Aorta (tissue), 5 donors: Measurements from ENCODE around the gene C11orf97. TPM values are rescaled to one million over a fixed set of nuclear protein-coding genes. Genes with fewer than 3 reads are reported as not detected.
"Not testable (repeated sequence)": the region's sequence is repeated elsewhere in the genome, so short reads cannot be mapped to it uniquely, and the experiment has no call there.

Source experiments
- ATAC-seq: fragments of 200-7000 bp; cut with Tn5 transposase; one replicate; pipeline ENCODE4 v1.9.1; 2022; ENCODE audit warnings: moderate library complexity; ENCODE audit not compliant: low FRiP score
- DNase-seq, 2 donors: peaks; one replicate each; pipeline ENCODE4 v3.0.0-alpha.2; 2020
- H3K27ac ChIP-seq, 2 donors: one replicate each; pipeline ENCODE4 v1.5.1; 2013; ENCODE audit warnings: low read length in 2 of 2, mild to moderate bottlenecking in 2 of 2, moderate library complexity in 2 of 2, control low read depth in 1 of 2, inconsistent platforms in 1 of 2, low read depth in 1 of 2
- H3K27me3 ChIP-seq, 2 donors: one replicate each; pipeline ENCODE4 v1.6.1; 2013; ENCODE audit warnings: control low read depth in 1 of 2, low read length in 1 of 2, mild to moderate bottlenecking in 1 of 2, moderate library complexity in 1 of 2; ENCODE audit not compliant: insufficient read depth in 2 of 2, control insufficient read depth in 1 of 2
- H3K36me3 ChIP-seq, 2 donors: one replicate each; pipeline ENCODE4 v1.6.1; 2013; ENCODE audit warnings: control low read depth in 1 of 2, low read length in 1 of 2, mild to moderate bottlenecking in 1 of 2; ENCODE audit not compliant: insufficient read depth in 2 of 2, control insufficient read depth in 1 of 2
- H3K4me1 ChIP-seq, 2 donors: one replicate each; pipeline ENCODE4 v1.6.1; 2013; ENCODE audit warnings: low read length in 2 of 2, control low read depth in 1 of 2, mild to moderate bottlenecking in 1 of 2, moderate library complexity in 1 of 2; ENCODE audit not compliant: insufficient read depth in 2 of 2, control insufficient read depth in 1 of 2
- H3K4me3 ChIP-seq, 2 donors: one replicate each; pipeline ENCODE4 v1.5.1; 2013; ENCODE audit warnings: low read length in 2 of 2, control low read depth in 1 of 2, mild to moderate bottlenecking in 1 of 2
- H3K9me3 ChIP-seq: one replicate; pipeline ENCODE4 v1.6.1; 2013; ENCODE audit warnings: mild to moderate bottlenecking, low read length; ENCODE audit not compliant: control insufficient read depth
- WGBS, 2 donors: extraction: QIAGEN DNeasy Blood & Tissue Kit; methylation state at CpG; one replicate each; pipeline ENCODE4 v1.1.7; 2013; 5-methylcytosine and 5-hydroxymethylcytosine counted together
- intact Hi-C, 2 donors: fragments of 100-400 bp; cut with DNase I; formaldehyde crosslinking; loops; one replicate each; pipeline versions ENCODE4 v1.14.2 to v1.15.0; 2022
- polyA plus RNA-seq, 2 donors: library from polyadenylated mRNA; stranded (reverse); fragments of 200-250 nt; gene quantifications; one replicate each; pipeline ENCODE4 v1.2.3, GENCODE V29; 2013
- total RNA-seq, 2 donors: library from RNA; stranded (reverse); fragmentation: NEBNext Ultra II Directional; extraction: Animal tissue kit (Norgen Biotek cat#: 25700); gene quantifications; one replicate each; pipeline ENCODE4 v1.2.1, GENCODE V29; 2021
- donor health status: healthy with polysubstance abuse.
- donor health status: Bipolar disorder and iron deficiency.
- donor health status: DM: no; HTN: no; CAD: no.
- donor health status: DM: no; HTN: no; CAD: no.
- donor health status: DM: yes; HTN: yes; CAD: no.

C11orf97 gene
- total and polyA plus RNA-seq, 4 donors = not detected

DNA sequence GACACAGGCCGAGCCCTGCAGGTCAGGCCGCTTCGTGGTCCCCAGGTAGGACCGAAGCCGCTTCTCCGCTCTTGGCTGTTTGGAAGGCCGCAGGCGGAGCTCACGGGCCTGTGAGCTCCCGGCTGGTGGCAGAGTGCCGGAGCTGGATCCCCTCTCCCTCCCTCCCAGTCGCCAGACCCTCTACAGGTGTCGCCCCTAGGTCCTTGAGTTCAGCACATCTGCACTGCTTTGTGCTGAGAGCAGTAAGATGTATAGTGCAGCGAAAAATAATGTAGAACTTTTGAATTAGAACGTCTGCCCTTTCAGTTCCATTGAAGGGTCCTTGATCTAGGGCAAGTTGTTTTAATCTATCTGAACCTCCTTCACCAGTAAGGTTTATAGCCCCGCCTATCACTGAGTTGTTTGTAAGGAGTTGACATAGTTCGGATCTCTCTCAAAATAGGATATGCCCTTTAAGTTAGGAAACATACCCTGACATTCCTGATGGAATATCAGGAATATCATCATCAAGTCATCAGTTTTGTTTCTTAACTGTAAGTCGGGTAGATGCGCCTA is 18.1 kb upstream of the C11orf97 start:
- WGBS, 2 donors = 3% methylated on average over 18 to 19 of the region's 19 CpGs
- DNase-seq = no peak
- intact Hi-C loops = loop anchor here in 1 of 2 donors (10.0 kb wide), 1 partner anchor 599 kb away; no protein-coding TSS in a partner anchor
- Histone ChIP-seq H3K4me3 (peak overlapping the region; percentile 70 to 82), H3K9me3 (no peaks in the 10 kb centered on the region), H3K36me3 (peaks cover 0 to 3% of the 10 kb centered on the region in 2 donors), H3K27me3 (no peaks in the 10 kb centered on the region), H3K27ac (peak overlapping the region in 1 of 2 donors; percentile 66), H3K4me1 (no peaks in the 10 kb centered on the region)
- ATAC-seq = peak; percentile 83

GRCh38 chr11:94500181-94500580 is 12.1 kb upstream of the C11orf97 start:
- no peaks in the 10 kb centered on the region for H3K4me1 ChIP-seq
- no peaks in the 10 kb centered on the region for H3K27me3 ChIP-seq
- peaks cover 3 to 6% of the 10 kb centered on the region in 2 donors for H3K36me3 ChIP-seq
- H3K27ac ChIP-seq = no peak overlapping the region
- no peak for ATAC-seq
- H3K4me3 ChIP-seq = no peak overlapping the region
- DNase-seq = no peak
- intact Hi-C loops = no loop called here
- H3K9me3 ChIP-seq = no peaks in the 10 kb centered on the region
- whole genome bisulfite sequencing, 2 donors = 82 to 84% methylated on average over 2 of the region's 2 CpGs

DNA sequence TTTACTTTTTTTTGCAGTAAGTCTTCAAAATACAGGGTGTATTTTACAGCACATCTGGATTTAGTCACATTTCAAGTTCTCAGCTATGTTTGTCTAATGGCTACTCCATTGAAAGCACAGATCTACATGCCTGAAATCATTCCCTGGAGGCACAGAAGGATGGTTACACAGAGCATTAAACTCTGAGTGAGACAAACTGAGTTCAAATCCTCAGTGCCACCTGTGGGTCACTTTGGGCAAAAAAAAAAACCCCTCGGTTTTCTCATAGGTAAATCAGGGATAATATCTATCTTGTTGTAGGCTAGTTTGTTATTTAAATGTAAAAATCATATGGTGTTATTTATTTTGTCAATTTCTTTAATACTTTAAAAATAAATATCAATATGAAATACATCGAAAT is 10.7 kb upstream of the C11orf97 start:
- H3K4me3 ChIP-seq = no peak overlapping the region
- H3K4me1 ChIP-seq = no peaks in the 10 kb centered on the region
- peaks cover 3 to 6% of the 10 kb centered on the region in 2 donors for H3K36me3 ChIP-seq
- ATAC-seq (no peak), DNase-seq (no peak)
- H3K27me3 ChIP-seq = no peaks in the 10 kb centered on the region
- no peak overlapping the region for H3K27ac ChIP-seq
- intact Hi-C loops = no loop called here
- H3K9me3 ChIP-seq = no peaks in the 10 kb centered on the region
- WGBS, 2 donors = 70 to 72% methylated on average over 2 of the region's 2 CpGs

DNA sequence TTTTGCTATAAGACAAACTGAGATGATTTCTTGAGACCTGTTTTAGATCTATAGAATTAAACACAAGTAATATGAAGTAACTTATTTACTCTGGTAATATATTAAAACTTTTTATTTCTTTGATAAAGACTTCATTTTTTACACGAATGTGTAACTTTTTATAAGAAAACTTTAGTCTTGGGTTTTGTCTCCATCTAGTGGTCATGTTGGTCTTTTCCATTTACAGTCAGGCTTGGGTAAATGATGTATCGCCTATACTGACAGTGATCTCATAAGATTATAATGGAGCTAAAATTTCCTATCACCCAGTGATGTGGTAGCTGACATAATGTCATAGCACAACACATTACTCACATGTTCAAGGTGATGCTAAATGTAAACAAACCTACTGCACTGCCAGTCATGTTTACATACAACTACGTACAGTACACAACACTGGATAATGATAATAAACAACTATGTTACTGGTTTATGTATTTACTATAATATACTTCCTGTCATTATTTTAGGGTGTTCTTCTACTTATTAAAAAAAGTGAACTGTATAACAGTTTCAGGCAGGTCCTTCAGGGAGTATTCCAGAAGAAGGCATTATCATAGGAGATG is 7.5 kb upstream of the C11orf97 start:
- Histone ChIP-seq H3K4me1 (no peaks in the 10 kb centered on the region), H3K36me3 (peaks cover 0 to 5% of the 10 kb centered on the region in 2 donors), H3K9me3 (no peaks in the 10 kb centered on the region), H3K27me3 (no peaks in the 10 kb centered on the region), H3K4me3 (no peak overlapping the region), H3K27ac (no peak overlapping the region)
- 2 to 16% methylated on average over 3 of the region's 3 CpGs for WGBS, 2 donors
- DNase-seq = no peak
- intact Hi-C loops = no loop called here
- ATAC-seq = no peak

GRCh38 chr11:94506513-94506912 is 5.7 kb upstream of the C11orf97 start:
- H3K36me3 ChIP-seq, H3K27me3 ChIP-seq, intact Hi-C loops, ATAC-seq, H3K9me3 ChIP-seq, H3K27ac ChIP-seq, H3K4me1 ChIP-seq, DNase-seq, H3K4me3 ChIP-seq: not testable (repeated sequence)
- WGBS, 2 donors = 87 to 89% methylated on average over 5 of the region's 5 CpGs

DNA sequence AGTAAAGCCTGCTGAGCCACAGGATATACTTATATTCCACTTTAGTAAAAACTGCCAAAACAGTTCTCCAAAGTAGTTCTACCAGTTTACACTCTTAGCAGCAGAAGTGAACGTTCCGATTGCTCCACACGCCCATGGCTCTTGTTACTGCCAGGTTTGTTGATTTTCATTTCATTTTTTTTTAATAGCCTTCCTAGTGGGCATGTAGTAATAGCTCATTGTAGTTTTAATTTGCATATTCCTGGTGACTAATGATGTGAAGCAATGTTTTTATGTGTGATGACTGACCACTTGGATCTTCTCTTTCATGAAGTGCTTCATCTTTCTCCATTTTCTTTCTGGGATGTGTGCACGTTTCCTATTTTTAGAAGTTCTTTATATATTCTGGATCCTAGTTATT is 4.8 kb upstream of the C11orf97 start:
- Histone ChIP-seq H3K36me3 (no peaks in the 10 kb centered on the region), H3K4me1 (no peaks in the 10 kb centered on the region), H3K27me3 (no peaks in the 10 kb centered on the region), H3K27ac (no peak overlapping the region), H3K4me3 (no peak overlapping the region), H3K9me3 (no peaks in the 10 kb centered on the region)
- WGBS, 2 donors = 55 to 57% methylated on average over 4 of the region's 4 CpGs
- ATAC-seq (no peak), DNase-seq (no peak)
- intact Hi-C loops = no loop called here

- Histone ChIP-seq H3K4me1 (no peaks in the 10 kb centered on the region), H3K4me3 (no peak overlapping the region), H3K27ac (no peak overlapping the region), H3K9me3 (no peaks in the 10 kb centered on the region), H3K36me3 (no peaks in the 10 kb centered on the region), H3K27me3 (no peaks in the 10 kb centered on the region)
- intact Hi-C loops = no loop called here
- WGBS, 2 donors = 54 to 60% methylated on average over 2 of the region's 2 CpGs
- DNase-seq = no peak
- ATAC-seq = peak; percentile 11
These were observed 830 bp downstream of the C11orf97 start for GRCh38 chr11:94513091-94513490.

DNA sequence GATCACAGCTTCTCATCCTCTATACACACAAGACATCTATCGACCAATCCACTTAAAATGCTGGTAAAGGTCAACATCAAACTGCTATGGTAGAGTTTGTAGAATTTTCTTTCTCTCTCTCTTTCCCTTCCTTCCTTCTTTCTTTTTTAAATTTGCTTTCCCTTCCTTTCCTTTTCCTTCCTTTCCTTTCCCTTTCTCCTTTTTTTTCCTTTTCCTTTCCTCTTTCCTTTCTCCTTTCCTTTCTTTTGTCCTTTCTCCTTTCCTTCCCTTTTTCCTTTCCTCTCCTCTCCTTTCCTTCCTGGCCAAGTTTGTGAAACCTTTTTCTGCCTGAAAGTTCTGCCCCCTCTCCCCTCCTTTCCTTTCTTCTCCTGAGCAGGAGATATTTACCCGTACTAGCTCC is 3.1 kb downstream of the C11orf97 start:
- Histone ChIP-seq H3K4me1 (no peaks in the 10 kb centered on the region), H3K36me3 (no peaks in the 10 kb centered on the region), H3K9me3 (no peaks in the 10 kb centered on the region), H3K27ac (no peak overlapping the region), H3K4me3 (no peak overlapping the region), H3K27me3 (no peaks in the 10 kb centered on the region)
- intact Hi-C loops = loop anchor here in 1 of 2 donors (5.0 kb wide), 1 partner anchor 47 kb away; no protein-coding TSS in a partner anchor
- DNase-seq = no peak
- no peak for ATAC-seq
- WGBS, 2 donors = 90% methylated on average over 2 of the region's 2 CpGs

GRCh38 chr11:94516725-94517124 is 4.5 kb downstream of the C11orf97 start:
- no peaks in the 10 kb centered on the region for H3K4me1 ChIP-seq
- no peaks in the 10 kb centered on the region for H3K27me3 ChIP-seq
- intact Hi-C loops = loop anchor here in 1 of 2 donors (5.0 kb wide), 1 partner anchor 46 kb away; no protein-coding TSS in a partner anchor
- 0 to 46% methylated on average over 1 of the region's 1 CpG for WGBS, 2 donors
- no peak overlapping the region for H3K27ac ChIP-seq
- ATAC-seq (no peak), DNase-seq (no peak)
- H3K36me3 ChIP-seq = no peaks in the 10 kb centered on the region
- no peaks in the 10 kb centered on the region for H3K9me3 ChIP-seq
- H3K4me3 ChIP-seq = no peak overlapping the region
